Keratinocyte (primary cell): ENCODE results near the gene UBE2D3.

ENCODE experiments used
- EZH2 ChIP-seq: IDR thresholded peaks from one replicate; pipeline ENCODE4 v1.6.1; 2012; ENCODE audit warnings: inconsistent platforms, mild to moderate bottlenecking, low read length, moderate library complexity
- TF ChIP-seq, protein P1 (sequence below), 3 experiments: IDR thresholded peaks in 1 of 3; conservative IDR thresholded peaks in 1 of 3; optimal IDR thresholded peaks in 1 of 3; 2 replicates in 2 of 3; 3 replicates in 1 of 3; pipeline versions ENCODE3 to v1.5.1; 2011; ENCODE audit warnings: low read length in 3 of 3, mild to moderate bottlenecking in 3 of 3, moderate library complexity in 2 of 3, control low read depth in 1 of 3, inconsistent platforms in 1 of 3; ENCODE audit not compliant: insufficient read depth in 2 of 3; ENCODE audit errors: extremely low read depth in 1 of 3

DNA sequence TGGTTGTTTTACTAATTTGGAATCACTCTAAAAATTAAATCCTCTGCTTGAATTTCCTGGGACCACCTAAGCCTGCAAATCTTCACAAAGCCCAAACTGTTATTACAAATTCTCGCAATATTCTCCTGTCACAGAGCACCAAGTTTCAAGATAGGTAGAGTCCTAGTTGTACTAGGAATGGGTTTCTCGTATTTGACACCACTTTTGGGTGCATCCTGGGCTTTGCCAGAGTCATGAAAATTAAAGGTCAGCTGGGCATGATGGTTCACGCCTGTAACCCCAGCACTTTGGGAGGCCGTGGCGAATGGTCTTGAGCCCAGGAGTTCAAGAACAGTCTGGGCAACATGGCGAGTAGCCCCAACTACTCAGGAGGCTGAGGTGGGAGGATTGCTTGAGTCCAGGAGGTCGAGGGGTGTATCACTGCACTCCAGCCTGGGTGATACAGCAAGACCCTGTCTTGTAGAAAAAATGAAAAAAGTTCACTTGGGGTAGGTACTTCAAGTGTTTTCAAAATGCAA is 36.0 kb downstream of the UBE2D3 start:
- TF ChIP-seq, protein P1, sequence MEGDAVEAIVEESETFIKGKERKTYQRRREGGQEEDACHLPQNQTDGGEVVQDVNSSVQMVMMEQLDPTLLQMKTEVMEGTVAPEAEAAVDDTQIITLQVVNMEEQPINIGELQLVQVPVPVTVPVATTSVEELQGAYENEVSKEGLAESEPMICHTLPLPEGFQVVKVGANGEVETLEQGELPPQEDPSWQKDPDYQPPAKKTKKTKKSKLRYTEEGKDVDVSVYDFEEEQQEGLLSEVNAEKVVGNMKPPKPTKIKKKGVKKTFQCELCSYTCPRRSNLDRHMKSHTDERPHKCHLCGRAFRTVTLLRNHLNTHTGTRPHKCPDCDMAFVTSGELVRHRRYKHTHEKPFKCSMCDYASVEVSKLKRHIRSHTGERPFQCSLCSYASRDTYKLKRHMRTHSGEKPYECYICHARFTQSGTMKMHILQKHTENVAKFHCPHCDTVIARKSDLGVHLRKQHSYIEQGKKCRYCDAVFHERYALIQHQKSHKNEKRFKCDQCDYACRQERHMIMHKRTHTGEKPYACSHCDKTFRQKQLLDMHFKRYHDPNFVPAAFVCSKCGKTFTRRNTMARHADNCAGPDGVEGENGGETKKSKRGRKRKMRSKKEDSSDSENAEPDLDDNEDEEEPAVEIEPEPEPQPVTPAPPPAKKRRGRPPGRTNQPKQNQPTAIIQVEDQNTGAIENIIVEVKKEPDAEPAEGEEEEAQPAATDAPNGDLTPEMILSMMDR (optimal IDR thresholded peaks at IDR 0.05 in 1 of 3, IDR thresholded peaks at IDR 0.05 in 1 of 3, conservative IDR thresholded peaks at IDR 0.05 in 1 of 3; ENCODE audit: extremely low read depth in 1 of 3, insufficient read depth in 2 of 3, low read length in 3 of 3) = no peak
- TF ChIP-seq EZH2 = no peak
